ENCODE data around the gene CNNM3.

DNA sequence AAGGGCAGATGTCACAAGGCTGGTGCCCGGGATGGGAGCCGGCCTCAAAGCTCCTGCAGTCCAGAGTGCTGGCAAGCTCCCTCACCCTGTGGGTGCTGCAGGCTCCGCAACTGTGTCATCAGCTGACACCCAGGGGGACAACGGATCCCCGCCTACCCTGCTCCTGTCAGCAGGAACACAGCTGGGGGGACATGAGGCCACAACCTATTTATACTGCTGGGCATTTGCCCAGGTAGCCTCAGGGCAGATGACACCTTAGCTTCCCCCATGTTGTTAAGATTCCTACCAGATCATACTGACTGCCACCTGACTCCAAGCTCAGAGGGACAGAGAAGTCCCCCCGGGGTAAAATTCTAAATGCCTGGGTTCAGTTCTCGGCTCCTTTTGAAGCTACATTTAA is 26.5 kb downstream of the CNNM3 start:
- TF ChIP-seq POLR2A (IDR thresholded peaks at IDR 0.05) (no peak), EP300 (IDR thresholded peaks at IDR 0.05) (no peak)
